HG03439 (cell line): ENCODE measurements around the gene APOBEC3F.
"Not testable (repeated sequence)": the region's sequence is repeated elsewhere in the genome, so short reads cannot be mapped to it uniquely, and the experiment has no call there.

ENCODE experiments used
- ATAC-seq: cut with Tn5 transposase; IDR thresholded peaks from one replicate; pipeline ENCODE4 v1.9.1; 2021; ENCODE audit warnings: mild to moderate bottlenecking, moderate library complexity; ENCODE audit not compliant: unreplicated experiment

APOBEC3F gene

DNA sequence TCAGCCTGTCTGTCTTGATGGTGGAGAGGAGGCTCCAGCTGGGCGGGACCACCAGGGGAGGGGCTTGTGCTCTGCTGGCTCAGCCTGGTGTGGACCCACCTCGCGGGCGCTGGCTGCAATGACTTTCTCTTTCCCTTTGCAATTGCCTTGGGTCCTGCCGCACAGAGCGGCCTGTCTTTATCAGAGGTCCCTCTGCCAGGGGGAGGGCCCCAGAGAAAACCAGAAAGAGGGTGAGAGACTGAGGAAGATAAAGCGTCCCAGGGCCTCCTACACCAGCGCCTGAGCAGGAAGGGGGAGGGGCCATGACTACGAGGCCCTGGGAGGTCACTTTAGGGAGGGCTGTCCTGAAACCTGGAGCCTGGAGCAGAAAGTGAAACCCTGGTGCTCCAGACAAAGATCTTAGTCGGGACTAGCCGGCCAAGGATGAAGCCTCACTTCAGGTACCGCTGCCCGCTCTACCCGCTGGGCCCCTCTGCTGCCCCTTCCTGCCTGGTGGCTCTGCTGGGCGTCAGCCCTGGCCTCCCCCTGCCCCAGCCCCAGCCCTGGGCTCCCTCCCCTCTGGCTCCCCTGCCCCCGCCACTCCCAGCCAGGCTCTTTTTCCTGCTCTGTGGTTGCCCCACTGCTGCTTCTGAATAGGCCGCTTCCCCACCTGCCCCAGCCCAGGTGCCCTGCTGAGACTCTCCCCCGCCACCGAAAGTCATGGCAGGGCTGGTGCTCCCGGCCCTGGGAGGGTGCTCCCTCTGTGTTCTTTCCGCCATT lies at the start of gene APOBEC3F:
Gene APOBEC3F (plus strand): TSS at position 327 of the 759 bp plus-strand sequence. CDS start 97 bp downstream, at position 424.
- peak; percentile 87 for ATAC-seq

DNA sequence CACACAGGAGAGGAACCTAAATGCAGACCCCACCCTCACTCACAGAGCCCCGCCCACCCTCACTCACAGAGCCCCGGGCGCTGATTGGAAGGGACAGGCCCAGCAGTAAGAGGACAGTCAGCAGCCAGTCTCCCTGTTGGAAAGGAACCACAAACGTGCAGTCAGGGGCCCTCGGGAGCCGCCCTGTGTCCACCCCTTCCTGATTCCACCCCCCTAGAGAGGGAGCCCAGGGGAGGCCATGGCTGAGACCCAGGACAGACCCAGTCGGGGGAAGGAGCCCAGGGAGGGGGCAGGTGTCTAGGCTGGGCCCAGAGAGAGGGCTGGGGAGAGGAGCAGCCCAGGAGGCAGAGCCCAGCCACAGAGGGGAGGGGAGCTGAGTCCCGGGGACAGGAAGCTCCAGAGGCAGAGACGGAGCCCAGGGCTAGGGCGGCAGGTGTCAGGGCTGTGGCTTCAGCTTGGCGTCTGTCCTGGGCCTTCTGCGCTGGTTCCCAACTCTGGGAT lies 47.7 kb upstream of the APOBEC3F start:
- not testable (repeated sequence) for ATAC-seq

- no peak for ATAC-seq
Observed at GRCh38 chr22:38996105-38996504, 44.6 kb upstream of the APOBEC3F start.

GRCh38 chr22:38997518-38997917 lies 43.1 kb upstream of the APOBEC3F start:
- ATAC-seq: no peak

DNA sequence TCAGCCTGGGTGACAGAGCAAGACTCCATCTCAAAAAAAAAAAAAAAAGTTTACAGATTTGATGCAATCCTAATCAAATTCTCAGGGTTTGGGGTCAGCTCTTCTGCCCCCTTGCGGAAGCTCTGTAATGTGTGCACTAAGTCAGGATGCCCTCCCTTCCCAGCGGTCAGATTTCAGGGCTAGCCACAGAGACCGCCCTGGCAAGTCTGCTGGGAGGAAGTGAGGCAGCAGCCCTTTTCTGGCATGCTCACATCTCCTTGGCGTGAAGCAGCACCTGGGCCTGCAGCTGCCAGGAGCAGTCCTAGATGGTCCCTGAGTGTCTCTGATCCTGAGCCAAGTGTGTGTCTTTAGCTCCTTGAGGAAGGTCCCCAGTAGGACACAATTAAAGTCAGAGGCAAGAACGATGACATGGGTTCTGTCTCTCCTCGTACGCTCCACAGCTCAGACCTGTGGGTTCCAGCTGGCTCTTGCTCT lies 37.5 kb upstream of the APOBEC3F start:
- ATAC-seq: peak; percentile 64

GRCh38 chr22:39007177-39007576 lies 33.5 kb upstream of the APOBEC3F start:
- ATAC-seq: no peak

GRCh38 chr22:39008271-39008850 lies 32.3 kb upstream of the APOBEC3F start:
- ATAC-seq: not testable (repeated sequence)

- ATAC-seq: no peak
Observed at GRCh38 chr22:39010946-39011345, 29.7 kb upstream of the APOBEC3F start.

GRCh38 chr22:39012533-39013511 lies 27.8 kb upstream of the APOBEC3F start:
- no peak for ATAC-seq

GRCh38 chr22:39013561-39013941 lies 27.1 kb upstream of the APOBEC3F start:
- ATAC-seq: not testable (repeated sequence)

DNA sequence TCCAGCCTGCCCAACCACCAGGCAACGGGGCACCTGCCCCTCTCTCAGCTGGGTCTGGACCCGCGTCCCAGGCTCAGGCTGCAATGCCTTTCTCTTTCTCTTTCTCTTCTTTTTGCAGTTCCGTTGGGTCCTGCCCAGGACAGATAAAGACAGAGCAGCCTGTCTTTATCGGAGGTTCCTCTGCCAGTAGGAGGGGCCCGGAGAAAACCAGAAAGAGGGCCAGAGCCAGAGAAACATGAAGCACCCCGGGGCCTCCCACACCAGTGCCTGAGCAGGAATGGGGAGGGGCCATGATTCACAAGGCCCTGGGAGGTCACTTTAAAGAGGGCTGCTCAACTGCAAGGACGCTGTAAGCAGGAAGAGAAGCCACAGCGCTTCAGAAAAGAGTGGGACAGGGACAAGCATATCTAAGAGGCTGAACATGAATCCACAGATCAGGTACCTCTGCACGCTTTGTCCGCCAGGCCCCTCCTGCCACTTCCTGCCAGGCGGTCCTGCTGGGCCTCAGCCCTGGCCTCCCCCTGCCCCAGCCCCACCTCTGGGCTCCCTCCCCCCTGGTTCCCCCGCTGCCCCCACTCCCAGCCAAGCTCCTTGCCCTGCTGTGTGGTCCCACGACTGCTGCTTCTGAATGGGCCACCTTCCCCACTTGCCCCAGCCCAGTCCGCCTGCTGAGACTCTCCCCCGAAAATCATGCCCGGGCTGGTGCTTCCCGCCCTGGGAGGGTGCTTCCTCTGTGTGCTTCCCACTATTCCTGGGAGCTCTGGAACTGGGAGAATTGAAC lies 26.5 kb upstream of the APOBEC3F start, which contains the start of gene APOBEC3C:
Gene APOBEC3C (plus strand): TSS at position 316 of the 781 bp plus-strand sequence. CDS start 106 bp downstream, at position 422.
- peak; percentile 81 for ATAC-seq

GRCh38 chr22:39014723-39015121 lies 25.9 kb upstream of the APOBEC3F start:
- ATAC-seq: not testable (repeated sequence)

DNA sequence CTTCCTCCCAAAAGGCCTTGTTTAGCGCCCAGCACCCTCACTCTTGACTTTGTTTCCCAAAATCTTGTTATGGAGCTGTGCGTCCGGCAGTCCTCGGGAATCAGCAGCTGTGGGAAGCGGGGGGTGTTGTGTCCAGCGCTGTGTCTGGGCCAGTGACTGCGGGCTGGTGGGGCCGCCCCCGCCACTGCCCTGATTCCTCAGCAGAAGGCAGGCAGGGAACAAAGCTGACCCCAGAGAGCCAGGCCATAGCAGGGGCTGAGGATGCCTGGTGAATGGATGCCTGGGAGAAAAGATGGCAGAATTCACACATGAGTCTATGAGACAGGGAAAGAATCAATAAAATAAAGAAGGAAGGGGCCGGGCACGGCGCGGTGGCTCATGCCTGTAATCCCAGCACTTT lies 24.1 kb upstream of the APOBEC3F start:
- no peak for ATAC-seq

DNA sequence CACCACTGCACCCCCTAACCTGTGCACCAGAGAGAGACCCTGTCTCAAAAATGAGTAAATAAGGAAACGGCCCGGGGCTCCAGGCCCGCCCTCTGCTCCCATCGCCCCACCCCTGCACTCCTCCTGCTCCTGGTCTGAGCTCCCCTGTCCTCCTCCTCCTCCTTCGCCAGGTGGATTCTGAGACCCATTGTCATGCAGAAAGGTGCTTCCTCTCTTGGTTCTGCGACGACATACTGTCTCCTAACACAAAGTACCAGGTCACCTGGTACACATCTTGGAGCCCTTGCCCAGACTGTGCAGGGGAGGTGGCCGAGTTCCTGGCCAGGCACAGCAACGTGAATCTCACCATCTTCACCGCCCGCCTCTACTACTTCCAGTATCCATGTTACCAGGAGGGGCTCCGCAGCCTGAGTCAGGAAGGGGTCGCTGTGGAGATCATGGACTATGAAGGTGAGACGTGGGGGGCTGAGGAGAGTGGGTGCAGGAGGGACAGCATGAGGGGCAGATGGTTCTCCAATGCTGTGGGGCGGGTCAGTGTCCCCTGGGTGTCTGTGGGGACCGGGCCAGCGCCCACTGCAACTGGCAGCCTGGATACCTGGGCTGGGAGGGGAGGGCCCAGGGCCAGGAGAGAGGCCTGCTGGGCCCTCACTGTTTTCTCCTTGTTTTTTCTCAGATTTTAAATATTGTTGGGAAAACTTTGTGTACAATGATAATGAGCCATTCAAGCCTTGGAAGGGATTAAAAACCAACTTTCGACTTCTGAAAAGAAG lies 22.9 kb upstream of the APOBEC3F start:
- no peak for ATAC-seq

DNA sequence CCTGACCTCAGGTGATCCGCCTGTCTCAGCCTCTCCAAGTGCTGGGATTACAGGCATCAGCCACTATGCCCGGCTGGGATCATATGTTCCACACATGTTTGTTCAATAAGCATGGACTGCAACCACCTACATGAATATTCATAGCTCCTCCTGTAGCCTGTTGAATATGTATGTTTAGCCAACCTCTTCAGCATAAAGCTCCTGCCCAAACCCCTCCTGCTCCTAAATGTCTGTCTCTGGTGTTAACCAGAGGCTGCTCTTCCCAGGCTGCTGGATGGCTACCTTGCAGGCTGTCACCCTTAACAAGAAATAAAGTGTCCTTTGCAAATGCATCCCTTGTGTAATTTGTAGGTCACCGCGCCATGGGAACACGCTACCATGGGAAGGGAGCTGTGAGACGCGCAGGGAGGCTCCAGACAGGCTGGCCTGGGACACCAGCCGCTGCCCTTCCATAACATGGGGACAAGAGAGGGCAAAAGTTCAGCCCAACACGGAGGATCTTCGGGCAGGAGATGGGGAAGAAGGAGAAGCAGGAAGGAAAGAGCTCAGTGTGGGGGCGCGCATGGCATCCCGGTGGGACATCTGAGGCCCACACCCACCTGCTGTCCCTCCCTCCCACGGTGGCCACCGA lies 20.5 kb upstream of the APOBEC3F start:
- not testable (repeated sequence) for ATAC-seq

- no peak for ATAC-seq
Observed at GRCh38 chr22:39021552-39022250, 19.0 kb upstream of the APOBEC3F start.

DNA sequence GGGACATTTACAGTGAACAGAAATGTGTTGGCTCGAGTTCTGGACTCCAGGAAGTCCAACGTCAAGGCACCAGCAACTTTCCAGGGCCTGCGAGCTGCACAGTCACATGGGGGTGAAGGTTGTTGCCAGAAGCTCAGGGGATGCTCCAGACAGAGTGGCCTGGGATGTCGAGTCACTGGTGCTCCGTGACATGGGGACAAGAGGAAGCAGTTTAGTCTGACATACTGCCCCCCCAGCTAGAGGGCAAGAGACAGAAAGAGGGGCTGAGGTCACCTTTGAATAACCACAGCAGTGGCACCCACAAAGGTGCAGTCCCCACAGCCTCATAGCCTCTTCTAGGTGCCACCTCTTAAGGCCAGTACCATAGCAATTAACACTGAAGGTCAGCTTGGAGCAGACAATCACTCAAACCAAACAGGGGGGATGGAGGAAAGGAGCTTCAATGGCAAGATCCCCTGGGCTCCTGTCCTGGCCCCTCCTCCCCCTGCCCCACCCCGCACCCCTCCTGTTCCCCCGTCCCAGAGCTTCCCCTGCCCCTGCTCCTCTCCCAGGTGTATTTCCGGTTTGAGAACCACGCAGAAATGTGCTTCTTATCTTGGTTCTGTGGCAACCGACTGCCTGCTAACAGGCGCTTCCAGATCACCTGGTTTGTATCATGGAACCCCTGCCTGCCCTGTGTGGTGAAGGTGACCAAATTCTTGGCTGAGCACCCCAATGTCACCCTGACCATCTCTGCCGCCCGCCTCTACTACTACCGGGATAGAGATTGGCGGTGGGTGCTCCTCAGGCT lies 15.9 kb upstream of the APOBEC3F start:
- ATAC-seq: no peak
